Caco-2 (cell line): ENCODE data around the gene FASN. TPM values are rescaled to one million over a fixed set of nuclear protein-coding genes. Genes with fewer than 3 reads are reported as not detected.

Experiments used
- BruUV-seq: library from RNA; stranded (reverse); fragments of 400-500 nt; replicated peaks from 2 replicates; lab custom pipeline; 2021; lab: Mats Ljungman, UMichigan
- CTCF ChIA-PET: fragments of 300-600 bp; sonication (Branson Sonifier 250); formaldehyde crosslinking; loops from one replicate; lab custom pipeline; 2022; ENCODE audit warnings: antibody characterized with exemption; lab: Charles Lee
- POLR2A ChIA-PET: fragments of 300-600 bp; sonication (Branson Sonifier 250); formaldehyde crosslinking; loops from one replicate; lab custom pipeline; 2022; ENCODE audit warnings: antibody characterized with exemption; lab: Charles Lee
- DNase-seq, 2 experiments: peaks; one replicate each; pipeline versions ENCODE4 v3.0.0 to v3.0.0-alpha.2; 2020 to 2022
- H3K27me3 ChIP-seq: replicated peaks from 2 replicates; pipeline ENCODE4 v1.6.0; 2011; ENCODE audit warnings: low read length; ENCODE audit not compliant: control insufficient read depth, insufficient read depth
- H3K36me3 ChIP-seq: 2 replicates; pipeline ENCODE4 v1.5.1; 2011; ENCODE audit warnings: low read length; ENCODE audit not compliant: control insufficient read depth, insufficient read depth
- H3K4me1 ChIP-seq: fragments of 250-450 bp; sonication (Bioruptor Pico); 2 replicates; pipeline ENCODE4 v1.5.1; 2020; ENCODE audit warnings: mild to moderate bottlenecking
- H3K4me3 ChIP-seq: 2 replicates; pipeline ENCODE4 v1.5.1; 2011; ENCODE audit warnings: low read depth, mild to moderate bottlenecking, control low read depth, low read length
- H3K9me3 ChIP-seq: fragments of 250-450 bp; sonication (Bioruptor Pico); 2 replicates; pipeline ENCODE4 v1.5.1; 2020; ENCODE audit warnings: mild to moderate bottlenecking, moderate library complexity
- H3K27ac Mint-ChIP-seq: one replicate; pipeline ENCODE4 v1.8.0; 2022; ENCODE audit warnings: mixed read lengths; ENCODE audit not compliant: unreplicated experiment
- H3K27me3 Mint-ChIP-seq: one replicate; pipeline ENCODE4 v1.8.0; 2022; ENCODE audit warnings: mixed read lengths; ENCODE audit not compliant: insufficient read depth, unreplicated experiment
- H3K36me3 Mint-ChIP-seq: one replicate; pipeline ENCODE4 v1.8.0; 2022; ENCODE audit warnings: mild to moderate bottlenecking, mixed read lengths; ENCODE audit not compliant: insufficient read depth, unreplicated experiment
- H3K4me1 Mint-ChIP-seq: one replicate; pipeline ENCODE4 v1.8.0; 2022; ENCODE audit warnings: low read depth, mixed read lengths; ENCODE audit not compliant: unreplicated experiment
- H3K4me3 Mint-ChIP-seq: one replicate; pipeline ENCODE4 v1.8.0; 2022; ENCODE audit warnings: mild to moderate bottlenecking, moderate library complexity, mixed read lengths; ENCODE audit not compliant: unreplicated experiment
- H3K9me3 Mint-ChIP-seq: one replicate; pipeline ENCODE4 v1.8.0; 2022; ENCODE audit warnings: mixed read lengths; ENCODE audit not compliant: unreplicated experiment
- intact Hi-C: fragments of 100-400 bp; cut with micrococcal nuclease; formaldehyde crosslinking; loops from one replicate; pipeline ENCODE4 v1.10.0; 2022; ENCODE audit not compliant: unreplicated experiment
- total RNA-seq: library from RNA; stranded (reverse); gene quantifications from 2 replicates; pipeline ENCODE4 v1.2.3, GENCODE V29; 2022
- TF ChIP-seq, protein P1 (sequence below), 2 experiments: fragments of 200-600 bp in 1 of 2; IDR thresholded peaks; 1 replicate in 1 of 2; 2 replicates in 1 of 2; pipeline versions ENCODE4 v1.5.1 to v1.8.0; 2011 to 2022; ENCODE audit warnings: antibody characterized with exemption in 1 of 2, control low read depth in 1 of 2, inconsistent platforms in 1 of 2, low read depth in 1 of 2, low read length in 1 of 2, mild to moderate bottlenecking in 1 of 2, moderate library complexity in 1 of 2; ENCODE audit not compliant: insufficient read depth in 1 of 2, severe bottlenecking in 1 of 2, unreplicated experiment in 1 of 2

The FASN gene
- total RNA-seq, 1 experiment from 2014 or later: 330 TPM

GRCh38 chr17:82034371-82035011 is 63.5 kb downstream of the FASN start:
- TF ChIP-seq, protein P1, sequence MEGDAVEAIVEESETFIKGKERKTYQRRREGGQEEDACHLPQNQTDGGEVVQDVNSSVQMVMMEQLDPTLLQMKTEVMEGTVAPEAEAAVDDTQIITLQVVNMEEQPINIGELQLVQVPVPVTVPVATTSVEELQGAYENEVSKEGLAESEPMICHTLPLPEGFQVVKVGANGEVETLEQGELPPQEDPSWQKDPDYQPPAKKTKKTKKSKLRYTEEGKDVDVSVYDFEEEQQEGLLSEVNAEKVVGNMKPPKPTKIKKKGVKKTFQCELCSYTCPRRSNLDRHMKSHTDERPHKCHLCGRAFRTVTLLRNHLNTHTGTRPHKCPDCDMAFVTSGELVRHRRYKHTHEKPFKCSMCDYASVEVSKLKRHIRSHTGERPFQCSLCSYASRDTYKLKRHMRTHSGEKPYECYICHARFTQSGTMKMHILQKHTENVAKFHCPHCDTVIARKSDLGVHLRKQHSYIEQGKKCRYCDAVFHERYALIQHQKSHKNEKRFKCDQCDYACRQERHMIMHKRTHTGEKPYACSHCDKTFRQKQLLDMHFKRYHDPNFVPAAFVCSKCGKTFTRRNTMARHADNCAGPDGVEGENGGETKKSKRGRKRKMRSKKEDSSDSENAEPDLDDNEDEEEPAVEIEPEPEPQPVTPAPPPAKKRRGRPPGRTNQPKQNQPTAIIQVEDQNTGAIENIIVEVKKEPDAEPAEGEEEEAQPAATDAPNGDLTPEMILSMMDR (IDR thresholded peaks at IDR 0.05; ENCODE audit: insufficient read depth in 1 of 2, low read depth in 1 of 2, low read length in 1 of 2, severe bottlenecking in 1 of 2, unreplicated experiment in 1 of 2): no peak
- ChIA-PET POLR2A (no interaction called here), CTCF (no interaction called here)
- Mint-ChIP-seq H3K4me3 (peak overlapping the region; percentile 48), H3K27me3 (no peaks in the 10 kb centered on the region), H3K36me3 (peaks cover 35% of the 10 kb centered on the region), H3K27ac (peak overlapping the region; percentile 23), H3K9me3 (no peaks in the 10 kb centered on the region), H3K4me1 (peaks cover 9% of the 10 kb centered on the region)
- BruUV-seq: no TSS peak
- Histone ChIP-seq H3K4me1 (peaks cover 28% of the 10 kb centered on the region), H3K36me3 (no peaks in the 10 kb centered on the region; the same call in 1 of the 2 replicates), H3K9me3 (no peaks in the 10 kb centered on the region), H3K27me3 (no peaks in the 10 kb centered on the region), H3K4me3 (no peak overlapping the region)
- no peak for DNase-seq
- intact Hi-C loops: no loop called here

GRCh38 chr17:82033359-82034085 is 64.5 kb downstream of the FASN start:
- Mint-ChIP-seq H3K27me3 (no peaks in the 10 kb centered on the region), H3K9me3 (no peaks in the 10 kb centered on the region), H3K27ac (peak overlapping the region; percentile 69), H3K4me1 (peaks cover 11% of the 10 kb centered on the region), H3K4me3 (peak overlapping the region; percentile 66), H3K36me3 (peaks cover 43% of the 10 kb centered on the region)
- POLR2A ChIA-PET: no interaction called here
- BruUV-seq: no TSS peak
- H3K4me3 ChIP-seq: no peak overlapping the region
- H3K4me1 ChIP-seq: peaks cover 28% of the 10 kb centered on the region
- intact Hi-C loops: loop anchor here (2.0 kb wide), 1 partner anchor 71 kb away; no protein-coding TSS in a partner anchor
- no peaks in the 10 kb centered on the region for H3K9me3 ChIP-seq
- TF ChIP-seq, protein P1 (IDR thresholded peaks at IDR 0.05; ENCODE audit: insufficient read depth in 1 of 2, low read depth in 1 of 2, low read length in 1 of 2, severe bottlenecking in 1 of 2, unreplicated experiment in 1 of 2): no peak
- H3K36me3 ChIP-seq: no peaks in the 10 kb centered on the region; the same call in 1 of the 2 replicates
- CTCF ChIA-PET: interaction anchor here (1.5 kb wide), 1 partner anchor 74 kb away, joined by 6 read pairs; no protein-coding TSS in a partner anchor
- no peaks in the 10 kb centered on the region for H3K27me3 ChIP-seq
- no peak for DNase-seq

GRCh38 chr17:82031885-82032627 is 66.0 kb downstream of the FASN start:
- CTCF ChIA-PET: interaction anchor here (0.8 to 2.7 kb wide), 5 partner anchors 9 to 104 kb away, joined by 3 to 36 read pairs (median 6); partner anchors contain the start of genes CENPX and LRRC45
- intact Hi-C loops: loop anchor here (2.0 kb wide), 1 partner anchor 73 kb away; no protein-coding TSS in a partner anchor

More at GRCh38 chr17:82031885-82032627, 66.0 kb downstream of the FASN start:
- POLR2A ChIA-PET: interaction anchor here (1.9 to 2.2 kb wide), 2 partner anchors 10 to 66 kb away, joined by 8 to 12 read pairs; partner anchors contain the start of genes CENPX, FASN and LRRC45
- H3K27ac Mint-ChIP-seq: peak overlapping the region; percentile 69
- no peaks in the 10 kb centered on the region for H3K27me3 ChIP-seq
- peak overlapping the region; percentile 64 for H3K4me3 ChIP-seq
- H3K4me1 ChIP-seq: peaks cover 24% of the 10 kb centered on the region
- H3K36me3 Mint-ChIP-seq: peaks cover 35% of the 10 kb centered on the region
- no peaks in the 10 kb centered on the region for H3K9me3 Mint-ChIP-seq
- BruUV-seq: TSS peak; percentile 63
- peak overlapping the region; percentile 66 for H3K4me3 Mint-ChIP-seq
- no peaks in the 10 kb centered on the region for H3K27me3 Mint-ChIP-seq
- no peaks in the 10 kb centered on the region for H3K9me3 ChIP-seq
- H3K36me3 ChIP-seq: peaks cover 2% of the 10 kb centered on the region; the same call in 1 of the 2 replicates
- DNase-seq: peak; percentile 88 to 91
- TF ChIP-seq, protein P1 (IDR thresholded peaks at IDR 0.05; ENCODE audit: insufficient read depth in 1 of 2, low read depth in 1 of 2, low read length in 1 of 2, severe bottlenecking in 1 of 2, unreplicated experiment in 1 of 2): no peak
- H3K4me1 Mint-ChIP-seq: peaks cover 11% of the 10 kb centered on the region
